ENCODE data around the gene GLIPR1. TPM values are rescaled to one million over a fixed set of nuclear protein-coding genes. Genes with fewer than 3 reads are reported as not detected.

The GLIPR1 gene
- total and polyA plus RNA-seq, 4 donors, result 3.7 to 33.8 (median 19.8) TPM

DNA sequence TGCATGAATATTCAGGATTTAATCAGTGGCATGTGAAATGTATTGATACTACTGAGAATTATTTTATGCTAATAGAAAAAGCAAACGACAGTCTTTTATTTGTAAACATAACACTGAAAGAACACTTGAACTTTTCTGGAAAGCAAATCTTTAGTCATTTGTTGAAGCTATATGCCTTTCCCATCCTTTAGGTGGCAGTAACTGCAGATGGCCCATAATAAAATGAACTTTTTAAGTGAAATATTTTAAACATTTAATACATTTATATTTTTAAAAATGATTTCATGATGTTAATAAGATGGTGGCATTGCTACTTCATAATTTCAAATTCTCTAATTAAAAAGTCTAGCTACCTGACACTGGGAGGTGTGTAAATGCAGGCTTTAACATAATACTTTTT is 44.7 kb downstream of the GLIPR1 start:
- H3K27ac ChIP-seq (ENCODE audit: low read depth in 1 of 2, low read length in 1 of 2), result no peak overlapping the region
- DNase-seq, result no peak
- H3K4me3 ChIP-seq, result no peak overlapping the region
- H3K9me3 ChIP-seq (ENCODE audit: control insufficient read depth in 4 of 4, insufficient read depth in 3 of 4, low read length in 3 of 4), result no peaks in the 10 kb centered on the region
- peaks cover 0 to 33% (median 0%) of the 10 kb centered on the region in 5 donors for H3K4me1 ChIP-seq (ENCODE audit: control insufficient read depth in 5 of 5, insufficient read depth in 5 of 5, low read length in 5 of 5)
- no peak for ATAC-seq (ENCODE audit: insufficient read depth, low FRiP score)
- no peak overlapping the region for H3K9ac ChIP-seq (ENCODE audit: insufficient read depth in 1 of 2, low read length in 2 of 2)
- WGBS, 2 donors, result 38 to 54% methylated on average over 1 of the region's 1 CpG
- H3K27me3 ChIP-seq (ENCODE audit: control insufficient read depth in 3 of 3, insufficient read depth in 3 of 3, low read length in 2 of 3), result no peaks in the 10 kb centered on the region
- H3K36me3 ChIP-seq (ENCODE audit: control insufficient read depth in 4 of 4, insufficient read depth in 4 of 4, low read length in 4 of 4), result no peaks in the 10 kb centered on the region
- TF ChIP-seq, protein P1, sequence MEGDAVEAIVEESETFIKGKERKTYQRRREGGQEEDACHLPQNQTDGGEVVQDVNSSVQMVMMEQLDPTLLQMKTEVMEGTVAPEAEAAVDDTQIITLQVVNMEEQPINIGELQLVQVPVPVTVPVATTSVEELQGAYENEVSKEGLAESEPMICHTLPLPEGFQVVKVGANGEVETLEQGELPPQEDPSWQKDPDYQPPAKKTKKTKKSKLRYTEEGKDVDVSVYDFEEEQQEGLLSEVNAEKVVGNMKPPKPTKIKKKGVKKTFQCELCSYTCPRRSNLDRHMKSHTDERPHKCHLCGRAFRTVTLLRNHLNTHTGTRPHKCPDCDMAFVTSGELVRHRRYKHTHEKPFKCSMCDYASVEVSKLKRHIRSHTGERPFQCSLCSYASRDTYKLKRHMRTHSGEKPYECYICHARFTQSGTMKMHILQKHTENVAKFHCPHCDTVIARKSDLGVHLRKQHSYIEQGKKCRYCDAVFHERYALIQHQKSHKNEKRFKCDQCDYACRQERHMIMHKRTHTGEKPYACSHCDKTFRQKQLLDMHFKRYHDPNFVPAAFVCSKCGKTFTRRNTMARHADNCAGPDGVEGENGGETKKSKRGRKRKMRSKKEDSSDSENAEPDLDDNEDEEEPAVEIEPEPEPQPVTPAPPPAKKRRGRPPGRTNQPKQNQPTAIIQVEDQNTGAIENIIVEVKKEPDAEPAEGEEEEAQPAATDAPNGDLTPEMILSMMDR (IDR thresholded peaks at IDR 0.05; ENCODE audit: control extremely low read depth, extremely low read depth), result no peak

DNA sequence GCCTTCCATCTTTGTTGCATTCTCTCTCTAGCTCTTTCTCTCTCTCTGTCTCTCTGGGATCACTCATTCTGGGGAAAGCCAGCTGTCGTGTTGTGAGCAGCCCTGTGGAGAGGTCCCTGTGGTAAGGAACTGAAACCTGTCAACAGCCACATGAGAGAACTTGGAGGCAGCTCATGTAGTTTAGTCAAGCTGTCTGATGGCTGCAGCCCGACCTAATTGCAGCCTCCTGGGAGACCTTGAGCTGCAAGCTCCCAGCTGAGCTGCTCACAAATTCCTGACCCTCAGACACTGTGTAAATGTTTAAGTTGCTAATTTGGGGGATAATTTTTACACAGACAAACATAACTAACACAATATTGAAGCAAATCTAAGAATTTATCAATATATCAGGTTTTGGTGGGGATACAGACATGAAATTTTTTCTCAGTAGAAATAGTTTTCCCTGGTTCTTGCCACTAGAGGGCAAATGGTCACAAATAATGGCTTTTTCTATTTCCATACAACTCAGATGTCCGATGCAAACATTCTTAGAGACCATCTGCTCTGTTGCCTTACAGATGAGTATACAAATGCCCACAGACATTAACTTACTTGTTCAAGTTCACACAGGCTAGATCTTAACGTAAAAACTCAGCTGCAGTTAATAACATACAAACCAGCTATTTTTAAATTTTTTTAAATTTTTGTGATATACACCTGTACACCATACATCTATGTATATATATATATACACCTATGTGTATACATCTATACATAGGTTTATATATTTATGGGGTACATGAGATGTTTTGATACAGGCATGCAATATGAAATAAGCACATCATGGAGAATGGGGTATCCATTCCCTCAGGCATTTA is 46.3 kb downstream of the GLIPR1 start:
- Histone ChIP-seq H3K9me3 (ENCODE audit: control insufficient read depth in 4 of 4, insufficient read depth in 3 of 4, low read length in 3 of 4) (no peaks in the 10 kb centered on the region), H3K4me1 (ENCODE audit: control insufficient read depth in 5 of 5, insufficient read depth in 5 of 5, low read length in 5 of 5) (peaks cover 0 to 33% (median 0%) of the 10 kb centered on the region in 5 donors), H3K36me3 (ENCODE audit: control insufficient read depth in 4 of 4, insufficient read depth in 4 of 4, low read length in 4 of 4) (no peaks in the 10 kb centered on the region), H3K27me3 (ENCODE audit: control insufficient read depth in 3 of 3, insufficient read depth in 3 of 3, low read length in 2 of 3) (no peaks in the 10 kb centered on the region), H3K4me3 (no peak overlapping the region), H3K27ac (ENCODE audit: low read depth in 1 of 2, low read length in 1 of 2) (no peak overlapping the region), H3K9ac (ENCODE audit: insufficient read depth in 1 of 2, low read length in 2 of 2) (no peak overlapping the region)
- TF ChIP-seq, protein P1 (IDR thresholded peaks at IDR 0.05; ENCODE audit: control extremely low read depth, extremely low read depth), result peak; percentile 45
- WGBS, 2 donors, result 27 to 34% methylated on average over 4 of the region's 4 CpGs
- ATAC-seq (ENCODE audit: insufficient read depth, low FRiP score), result no peak
- peak; percentile 33 to 87 (median 86) for DNase-seq

DNA sequence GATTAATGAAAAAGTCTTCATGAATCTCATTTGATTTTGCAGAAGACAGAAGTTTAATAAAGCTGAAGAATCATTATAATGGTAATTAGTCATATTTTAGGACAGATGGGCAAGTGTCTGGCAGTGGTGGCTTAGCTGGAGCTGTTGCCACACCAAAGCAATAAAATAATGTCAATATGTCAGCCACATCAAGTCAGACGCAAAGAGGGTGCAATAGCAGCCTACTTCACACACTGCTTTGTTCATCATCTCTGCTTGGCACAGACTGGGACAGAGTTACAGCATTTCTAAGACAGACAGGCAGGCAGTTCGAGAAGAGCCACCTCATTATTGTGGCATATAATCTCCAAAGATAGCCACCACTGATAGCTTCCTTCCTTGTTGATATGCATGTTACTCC is 47.7 kb downstream of the GLIPR1 start:
- peaks cover 0 to 33% (median 0%) of the 10 kb centered on the region in 5 donors for H3K4me1 ChIP-seq (ENCODE audit: control insufficient read depth in 5 of 5, insufficient read depth in 5 of 5, low read length in 5 of 5)
- no peaks in the 10 kb centered on the region for H3K27me3 ChIP-seq (ENCODE audit: control insufficient read depth in 3 of 3, insufficient read depth in 3 of 3, low read length in 2 of 3)
- 54 to 66% methylated on average over 2 of the region's 2 CpGs for WGBS, 2 donors
- H3K4me3 ChIP-seq, result no peak overlapping the region
- TF ChIP-seq, protein P1 (IDR thresholded peaks at IDR 0.05; ENCODE audit: control extremely low read depth, extremely low read depth), result no peak
- H3K36me3 ChIP-seq (ENCODE audit: control insufficient read depth in 4 of 4, insufficient read depth in 4 of 4, low read length in 4 of 4), result no peaks in the 10 kb centered on the region
- no peak for DNase-seq
- H3K27ac ChIP-seq (ENCODE audit: low read depth in 1 of 2, low read length in 1 of 2), result no peak overlapping the region
- no peak overlapping the region for H3K9ac ChIP-seq (ENCODE audit: insufficient read depth in 1 of 2, low read length in 2 of 2)
- no peaks in the 10 kb centered on the region for H3K9me3 ChIP-seq (ENCODE audit: control insufficient read depth in 4 of 4, insufficient read depth in 3 of 4, low read length in 3 of 4)
- no peak for ATAC-seq (ENCODE audit: insufficient read depth, low FRiP score)

All from lung (tissue), 12 donors.